ENCODE data around the gene C1QTNF2.
"Not testable (repeated sequence)": the region's sequence is repeated elsewhere in the genome, so short reads cannot be mapped to it uniquely, and the experiment has no call there.

C1QTNF2 gene

GRCh38 chr5:160340513-160340912 lies 29.9 kb downstream of the C1QTNF2 start:
- not testable (repeated sequence) for DNase-seq

- DNase-seq, result peak; percentile 72
These were observed 30.9 kb downstream of the C1QTNF2 start for GRCh38 chr5:160339406-160340130.

- not testable (repeated sequence) for DNase-seq
These were observed 35.7 kb downstream of the C1QTNF2 start for GRCh38 chr5:160334716-160335115.

GRCh38 chr5:160333721-160334120 lies 36.7 kb downstream of the C1QTNF2 start:
- DNase-seq, result no peak

- DNase-seq, result no peak
These were observed 40.2 kb downstream of the C1QTNF2 start for GRCh38 chr5:160330212-160330611.

- no peak for DNase-seq
These were observed 42.6 kb downstream of the C1QTNF2 start for GRCh38 chr5:160327818-160328217.

GRCh38 chr5:160326981-160327380 lies 43.4 kb downstream of the C1QTNF2 start:
- DNase-seq, result no peak

GRCh38 chr5:160325716-160326115 lies 44.7 kb downstream of the C1QTNF2 start:
- no peak for DNase-seq

GRCh38 chr5:160324886-160325285 lies 45.5 kb downstream of the C1QTNF2 start:
- no peak for DNase-seq

- no peak for DNase-seq
These were observed 52.0 kb downstream of the C1QTNF2 start for GRCh38 chr5:160318409-160318808.

GRCh38 chr5:160317434-160317833 lies 53.0 kb downstream of the C1QTNF2 start:
- no peak for DNase-seq

- DNase-seq, result no peak
These were observed 54.5 kb downstream of the C1QTNF2 start for GRCh38 chr5:160315968-160316367.

- DNase-seq, result no peak
These were observed 57.3 kb downstream of the C1QTNF2 start for GRCh38 chr5:160312960-160313727.

- DNase-seq, result no peak
These were observed 58.1 kb downstream of the C1QTNF2 start, which contains the start of gene CCNJL for GRCh38 chr5:160312134-160312959. Gene CCNJL (minus strand): TSS chr5:160312564. CDS start chr5:160311923, 641 bp downstream.

GRCh38 chr5:160311491-160312133 lies 58.8 kb downstream of the C1QTNF2 start:
- no peak for DNase-seq

GRCh38 chr5:160310552-160311295 lies 59.7 kb downstream of the C1QTNF2 start:
- no peak for DNase-seq

GRCh38 chr5:160310140-160310539 lies 60.3 kb downstream of the C1QTNF2 start:
- DNase-seq, result no peak

- no peak for DNase-seq
These were observed 63.7 kb downstream of the C1QTNF2 start for GRCh38 chr5:160306696-160307095.

GRCh38 chr5:160305319-160305718 lies 65.1 kb downstream of the C1QTNF2 start:
- no peak for DNase-seq

- no peak for DNase-seq
These were observed 66.7 kb downstream of the C1QTNF2 start for GRCh38 chr5:160303690-160304089.

GRCh38 chr5:160298189-160298588 lies 72.2 kb downstream of the C1QTNF2 start:
- no peak for DNase-seq

GRCh38 chr5:160297776-160298175 lies 72.7 kb downstream of the C1QTNF2 start:
- DNase-seq, result no peak
